ENCODE results near the gene GNB1.

Gene GNB1

GRCh38 chr1:1796466-1796865 lies 94.4 kb downstream of the GNB1 start:
- peaks cover 35% of the 10 kb centered on the region for H3K79me2 ChIP-seq (ENCODE audit: insufficient read depth, low read length)
- peaks cover 16% of the 10 kb centered on the region; the same call in 1 of the 2 replicates for H3K36me3 ChIP-seq (ENCODE audit: low read length)
- peaks cover 15% of the 10 kb centered on the region for H3F3A ChIP-seq (ENCODE audit: insufficient read depth)
- H2AFZ ChIP-seq (ENCODE audit: low read depth, low read length, severe bottlenecking), result no peak overlapping the region
- H3K4me3 ChIP-seq (ENCODE audit: insufficient read depth, low read length, poor library complexity, severe bottlenecking), result no peak overlapping the region
- H3K9me2 ChIP-seq (replicated peaks; ENCODE audit: insufficient read depth, low read length), result no peaks in the 10 kb centered on the region
- H3K9ac ChIP-seq (ENCODE audit: low read length), result no peak overlapping the region
- no peaks in the 10 kb centered on the region for H3K27me3 ChIP-seq (ENCODE audit: low read length)
- no peaks in the 10 kb centered on the region; the same call in 1 of the 2 replicates for H4K20me1 ChIP-seq (ENCODE audit: low read depth, low read length)
- no peak overlapping the region for H3K27ac ChIP-seq (ENCODE audit: low read depth, low read length)
- H3K9me3 ChIP-seq (ENCODE audit: insufficient read depth, low read length), result no peaks in the 10 kb centered on the region
- no peak for TF ChIP-seq EZH2phosphoT487 (conservative IDR thresholded peaks at IDR 0.05; ENCODE audit: low read length)
- TF ChIP-seq, protein P1, sequence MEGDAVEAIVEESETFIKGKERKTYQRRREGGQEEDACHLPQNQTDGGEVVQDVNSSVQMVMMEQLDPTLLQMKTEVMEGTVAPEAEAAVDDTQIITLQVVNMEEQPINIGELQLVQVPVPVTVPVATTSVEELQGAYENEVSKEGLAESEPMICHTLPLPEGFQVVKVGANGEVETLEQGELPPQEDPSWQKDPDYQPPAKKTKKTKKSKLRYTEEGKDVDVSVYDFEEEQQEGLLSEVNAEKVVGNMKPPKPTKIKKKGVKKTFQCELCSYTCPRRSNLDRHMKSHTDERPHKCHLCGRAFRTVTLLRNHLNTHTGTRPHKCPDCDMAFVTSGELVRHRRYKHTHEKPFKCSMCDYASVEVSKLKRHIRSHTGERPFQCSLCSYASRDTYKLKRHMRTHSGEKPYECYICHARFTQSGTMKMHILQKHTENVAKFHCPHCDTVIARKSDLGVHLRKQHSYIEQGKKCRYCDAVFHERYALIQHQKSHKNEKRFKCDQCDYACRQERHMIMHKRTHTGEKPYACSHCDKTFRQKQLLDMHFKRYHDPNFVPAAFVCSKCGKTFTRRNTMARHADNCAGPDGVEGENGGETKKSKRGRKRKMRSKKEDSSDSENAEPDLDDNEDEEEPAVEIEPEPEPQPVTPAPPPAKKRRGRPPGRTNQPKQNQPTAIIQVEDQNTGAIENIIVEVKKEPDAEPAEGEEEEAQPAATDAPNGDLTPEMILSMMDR (IDR thresholded peaks at IDR 0.05; ENCODE audit: insufficient read depth, low read length, poor library complexity, severe bottlenecking), result no peak
- no peak overlapping the region for H3K4me2 ChIP-seq (ENCODE audit: low read depth, low read length, poor library complexity, severe bottlenecking)

- no peak for TF ChIP-seq EZH2phosphoT487 (conservative IDR thresholded peaks at IDR 0.05; ENCODE audit: low read length)
- Histone ChIP-seq H3K4me2 (ENCODE audit: low read depth, low read length, poor library complexity, severe bottlenecking) (no peak overlapping the region), H3K27me3 (ENCODE audit: low read length) (no peaks in the 10 kb centered on the region), H3K9me3 (ENCODE audit: insufficient read depth, low read length) (no peaks in the 10 kb centered on the region), H4K20me1 (ENCODE audit: low read depth, low read length) (no peaks in the 10 kb centered on the region; the same call in 1 of the 2 replicates), H3K79me2 (ENCODE audit: insufficient read depth, low read length) (peaks cover 21% of the 10 kb centered on the region), H2AFZ (ENCODE audit: low read depth, low read length, severe bottlenecking) (no peak overlapping the region), H3K4me3 (ENCODE audit: insufficient read depth, low read length, poor library complexity, severe bottlenecking) (no peak overlapping the region), H3K9ac (ENCODE audit: low read length) (no peak overlapping the region), H3K36me3 (ENCODE audit: low read length) (peaks cover 17% of the 10 kb centered on the region; the same call in 1 of the 2 replicates), H3K27ac (ENCODE audit: low read depth, low read length) (no peak overlapping the region), H3K9me2 (replicated peaks; ENCODE audit: insufficient read depth, low read length) (no peaks in the 10 kb centered on the region), H3F3A (ENCODE audit: insufficient read depth) (peaks cover 3% of the 10 kb centered on the region; the same call in 1 of the 2 replicates)
Observed at GRCh38 chr1:1794999-1795398, 95.9 kb downstream of the GNB1 start.

DNA sequence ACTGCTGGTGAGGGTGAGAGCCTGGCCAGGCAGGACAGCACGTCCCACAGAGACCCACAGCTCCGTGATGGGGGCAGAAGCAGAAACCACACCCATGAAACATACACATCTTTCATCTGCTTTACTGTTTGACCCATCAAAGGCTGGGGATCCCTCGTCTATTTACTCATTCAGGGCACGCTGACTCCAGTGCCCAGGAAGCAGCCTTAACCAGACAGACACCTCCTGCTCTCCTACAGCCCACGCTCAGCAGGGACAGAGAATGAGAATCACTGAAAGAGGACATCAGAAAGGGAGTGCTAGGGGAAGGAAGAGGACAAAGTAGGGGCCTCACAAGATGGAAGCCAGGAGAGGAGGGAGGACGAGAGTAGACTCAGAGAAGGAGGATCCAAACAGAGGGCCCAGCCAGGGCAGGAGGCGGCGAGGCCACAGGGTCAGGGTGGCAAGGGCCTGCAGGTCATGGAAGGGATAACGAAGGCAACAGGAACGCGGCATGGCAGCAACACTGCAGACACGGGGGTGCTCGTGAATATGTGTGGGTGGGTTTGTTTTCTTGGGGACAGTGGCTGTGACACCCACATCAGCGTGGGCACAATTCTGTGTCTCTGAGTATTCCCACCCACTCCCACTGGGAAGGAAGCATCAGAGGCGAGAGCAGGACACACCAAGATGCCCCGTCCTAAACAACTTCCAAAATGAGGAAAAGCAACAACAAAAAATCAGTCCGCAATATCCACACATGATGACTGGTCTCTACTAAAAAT lies 97.2 kb downstream of the GNB1 start:
- H3K4me2 ChIP-seq (ENCODE audit: low read depth, low read length, poor library complexity, severe bottlenecking), result no peak overlapping the region
- no peak overlapping the region for H2AFZ ChIP-seq (ENCODE audit: low read depth, low read length, severe bottlenecking)
- H3K79me2 ChIP-seq (ENCODE audit: insufficient read depth, low read length), result 0 out of 2 replicates have a peak, but pooled peaks cover 11% of the 10 kb centered on the region
- H3K36me3 ChIP-seq (ENCODE audit: low read length), result peaks cover 17% of the 10 kb centered on the region
- H3F3A ChIP-seq (ENCODE audit: insufficient read depth), result peaks cover 3% of the 10 kb centered on the region; the same call in 1 of the 2 replicates
- H3K9me2 ChIP-seq (replicated peaks; ENCODE audit: insufficient read depth, low read length), result no peaks in the 10 kb centered on the region
- H3K27ac ChIP-seq (ENCODE audit: low read depth, low read length), result no peak overlapping the region
- no peaks in the 10 kb centered on the region; the same call in 1 of the 2 replicates for H4K20me1 ChIP-seq (ENCODE audit: low read depth, low read length)
- H3K4me3 ChIP-seq (ENCODE audit: insufficient read depth, low read length, poor library complexity, severe bottlenecking), result no peak overlapping the region
- no peaks in the 10 kb centered on the region for H3K27me3 ChIP-seq (ENCODE audit: low read length)
- TF ChIP-seq, protein P1 (IDR thresholded peaks at IDR 0.05; ENCODE audit: insufficient read depth, low read length, poor library complexity, severe bottlenecking), result no peak
- TF ChIP-seq EZH2phosphoT487 (conservative IDR thresholded peaks at IDR 0.05; ENCODE audit: low read length), result no peak
- no peak overlapping the region for H3K9ac ChIP-seq (ENCODE audit: low read length)
- H3K9me3 ChIP-seq (ENCODE audit: insufficient read depth, low read length), result no peaks in the 10 kb centered on the region

Measured in SU-DHL-6 (cell line).